ENCODE results near the gene POC1A. TPM values are rescaled to one million over a fixed set of nuclear protein-coding genes. Genes with fewer than 3 reads are reported as not detected.
"Not testable (repeated sequence)": the region's sequence is repeated elsewhere in the genome, so short reads cannot be mapped to it uniquely, and the experiment has no call there.

The POC1A gene
- total RNA-seq, 1 experiment from 2014 or later = 32.2 TPM

- peaks cover 6% of the 10 kb centered on the region; the same call in 1 of the 2 replicates for H3K4me1 ChIP-seq
- CTCF ChIA-PET = interaction anchor here (1.2 kb wide), 1 partner anchor 24 kb away, joined by 5 read pairs; the partner anchor contains the start of gene POC1A
Observed at GRCh38 chr3:52178537-52178936, 24.3 kb upstream of the POC1A start.

GRCh38 chr3:52178126-52178525, 23.9 kb upstream of the POC1A start:
- H3K27me3 Mint-ChIP-seq (ENCODE audit: insufficient read depth, unreplicated experiment); H3K4me1 ChIP-seq; DNase-seq; H3K27ac Mint-ChIP-seq (ENCODE audit: unreplicated experiment); H3K9me3 Mint-ChIP-seq (ENCODE audit: unreplicated experiment); H3K36me3 Mint-ChIP-seq (ENCODE audit: insufficient read depth, unreplicated experiment); H3K9me3 ChIP-seq; H3K4me3 ChIP-seq (ENCODE audit: low read depth, low read length); H3K4me3 Mint-ChIP-seq (ENCODE audit: unreplicated experiment); intact Hi-C loops (cut with micrococcal nuclease; ENCODE audit: unreplicated experiment); H3K27me3 ChIP-seq (replicated peaks; ENCODE audit: control insufficient read depth, insufficient read depth, low read length); H3K36me3 ChIP-seq (ENCODE audit: control insufficient read depth, insufficient read depth, low read length); BruUV-seq (replicated peaks); H3K4me1 Mint-ChIP-seq (ENCODE audit: low read depth, unreplicated experiment); POLR2A ChIA-PET: not testable (repeated sequence)
- CTCF ChIA-PET = interaction anchor here (1.2 kb wide), 1 partner anchor 24 kb away, joined by 5 read pairs; the partner anchor contains the start of gene POC1A

More at GRCh38 chr3:52178537-52178936, 24.3 kb upstream of the POC1A start:
- POLR2A ChIA-PET = interaction anchor here (0.5 kb wide), 1 partner anchor 714 kb away, joined by 6 read pairs; no protein-coding TSS in a partner anchor
- no peaks in the 10 kb centered on the region for H3K36me3 Mint-ChIP-seq (ENCODE audit: insufficient read depth, unreplicated experiment)
- BruUV-seq (replicated peaks) = no TSS peak
- H3K27ac Mint-ChIP-seq (ENCODE audit: unreplicated experiment) = no peak overlapping the region
- no peaks in the 10 kb centered on the region for H3K4me1 Mint-ChIP-seq (ENCODE audit: low read depth, unreplicated experiment)
- intact Hi-C loops (cut with micrococcal nuclease; ENCODE audit: unreplicated experiment) = no loop called here
- no peaks in the 10 kb centered on the region for H3K9me3 Mint-ChIP-seq (ENCODE audit: unreplicated experiment)
- H3K4me3 ChIP-seq (ENCODE audit: low read depth, low read length) = no peak overlapping the region
- H3K4me3 Mint-ChIP-seq (ENCODE audit: unreplicated experiment) = no peak overlapping the region
- H3K27me3 ChIP-seq (replicated peaks; ENCODE audit: control insufficient read depth, insufficient read depth, low read length) = no peaks in the 10 kb centered on the region
- no peak for TF ChIP-seq CTCF (IDR thresholded peaks at IDR 0.05; ENCODE audit: insufficient read depth in 1 of 2, low read depth in 1 of 2, low read length in 1 of 2, severe bottlenecking in 1 of 2, unreplicated experiment in 1 of 2)
- H3K27me3 Mint-ChIP-seq (ENCODE audit: insufficient read depth, unreplicated experiment) = no peaks in the 10 kb centered on the region
- no peaks in the 10 kb centered on the region for H3K9me3 ChIP-seq
- H3K36me3 ChIP-seq (ENCODE audit: control insufficient read depth, insufficient read depth, low read length) = no peaks in the 10 kb centered on the region
- no peak for DNase-seq

- H3K4me3 ChIP-seq (ENCODE audit: low read depth, low read length) = no peak overlapping the region
- H3K36me3 Mint-ChIP-seq (ENCODE audit: insufficient read depth, unreplicated experiment) = no peaks in the 10 kb centered on the region
- peaks cover 6% of the 10 kb centered on the region; the same call in 1 of the 2 replicates for H3K4me1 ChIP-seq
- ChIA-PET CTCF (interaction anchor here (1.2 kb wide), 1 partner anchor 23 kb away, joined by 5 read pairs; the partner anchor contains the start of gene POC1A), POLR2A (interaction anchor here (0.9 kb wide), 1 partner anchor 50 kb away, joined by 5 read pairs; no protein-coding TSS in a partner anchor)
- intact Hi-C loops (cut with micrococcal nuclease; ENCODE audit: unreplicated experiment) = no loop called here
- BruUV-seq (replicated peaks) = no TSS peak
- no peak overlapping the region for H3K27ac Mint-ChIP-seq (ENCODE audit: unreplicated experiment)
- H3K9me3 Mint-ChIP-seq (ENCODE audit: unreplicated experiment) = no peaks in the 10 kb centered on the region
- H3K9me3 ChIP-seq = no peaks in the 10 kb centered on the region
- no peaks in the 10 kb centered on the region for H3K27me3 ChIP-seq (replicated peaks; ENCODE audit: control insufficient read depth, insufficient read depth, low read length)
- no peaks in the 10 kb centered on the region for H3K36me3 ChIP-seq (ENCODE audit: control insufficient read depth, insufficient read depth, low read length)
- no peak for DNase-seq
- TF ChIP-seq CTCF (IDR thresholded peaks at IDR 0.05; ENCODE audit: insufficient read depth in 1 of 2, low read depth in 1 of 2, low read length in 1 of 2, severe bottlenecking in 1 of 2, unreplicated experiment in 1 of 2) = no peak
- H3K27me3 Mint-ChIP-seq (ENCODE audit: insufficient read depth, unreplicated experiment) = no peaks in the 10 kb centered on the region
- H3K4me3 Mint-ChIP-seq (ENCODE audit: unreplicated experiment) = no peak overlapping the region
- no peaks in the 10 kb centered on the region for H3K4me1 Mint-ChIP-seq (ENCODE audit: low read depth, unreplicated experiment)
Observed at GRCh38 chr3:52177701-52178042, 23.4 kb upstream of the POC1A start.

Measured in Caco-2 (cell line).